Stomach (tissue), 9 donors: Measurements from ENCODE around the gene ZNF891. TPM values are rescaled to one million over a fixed set of nuclear protein-coding genes. Genes with fewer than 3 reads are reported as not detected.

Experiments used
- DNase-seq, 2 donors: peaks; one replicate each; pipeline versions ENCODE4 v3.0.0 to v3.0.0-alpha.2; 2013 to 2019
- H3K27ac ChIP-seq, 5 donors: fragments of 200-600 bp in 4 of 5; sonication (generic) in 4 of 5; one replicate each; pipeline ENCODE4 v1.5.1; 2013 to 2019; ENCODE audit warnings: mild to moderate bottlenecking in 1 of 5, moderate library complexity in 1 of 5
- H3K27me3 ChIP-seq, 3 donors: fragments of 200-600 bp; sonication (generic); one replicate each; pipeline ENCODE4 v1.5.1; 2017 to 2019; ENCODE audit warnings: mixed run types in 1 of 3
- H3K36me3 ChIP-seq, 4 donors: fragments of 200-600 bp; sonication (generic); 1 replicate in 3 of 4; 2 replicates in 1 of 4; pipeline ENCODE4 v1.5.1; 2016 to 2019
- H3K4me1 ChIP-seq, 4 donors: fragments of 200-600 bp; sonication (generic); one replicate each; pipeline ENCODE4 v1.5.1; 2016 to 2019
- H3K4me3 ChIP-seq, 4 donors: fragments of 200-600 bp; sonication (generic) in 3 of 4; one replicate each; pipeline ENCODE4 v1.5.1; 2016 to 2019; ENCODE audit warnings: mild to moderate bottlenecking in 1 of 4
- H3K9me3 ChIP-seq, 4 donors: fragments of 200-600 bp; sonication (generic); one replicate each; pipeline ENCODE4 v1.5.1; 2016 to 2019
- CTCF ChIP-seq, 7 experiments: fragments of 450-650 bp in 4 of 7; fragments of 200-600 bp in 3 of 7; sonication (generic) in 3 of 7; IDR thresholded peaks; one replicate each; pipeline ENCODE4 v1.5.1; 2016 to 2019; ENCODE audit warnings: antibody characterized with exemption in 7 of 7, control low read depth in 2 of 7, mild to moderate bottlenecking in 1 of 7
- EP300 ChIP-seq: sonication (generic); formaldehyde crosslinking; IDR thresholded peaks from one replicate; pipeline ENCODE4 v1.6.1; 2017; ENCODE audit warnings: antibody characterized with exemption
- POLR2A ChIP-seq, 4 donors: fragments of 450-650 bp; IDR thresholded peaks; one replicate each; pipeline ENCODE4 v1.6.1; 2016; ENCODE audit warnings: antibody characterized with exemption in 4 of 4, control low read depth in 2 of 4, mild to moderate bottlenecking in 1 of 4, moderate library complexity in 1 of 4
- POLR2AphosphoS5 ChIP-seq, 3 donors: sonication (generic); formaldehyde crosslinking; IDR thresholded peaks; one replicate each; pipeline ENCODE4 v1.6.1; 2016; ENCODE audit warnings: antibody characterized with exemption in 3 of 3
- WGBS, 5 donors: extraction: QIAGEN DNeasy Blood & Tissue Kit in 3 of 5; methylation state at CpG; one replicate each; pipeline versions ENCODE4 v1.1.5 to v1.1.7; 2013 to 2018; 5-methylcytosine and 5-hydroxymethylcytosine counted together
- intact Hi-C: fragments of 100-400 bp; cut with DNase I; formaldehyde crosslinking; loops from one replicate; pipeline ENCODE4 v1.15.1; 2023; ENCODE audit warnings: low total_unique reads
- polyA plus RNA-seq, 3 donors: library from polyadenylated mRNA; stranded (reverse); fragments of 200-250 nt; gene quantifications; one replicate each; pipeline ENCODE4 v1.2.3, GENCODE V29; 2013
- total RNA-seq, 5 donors: library from RNA; depleted of rRNA; stranded (reverse); fragments of >200 nt; gene quantifications; one replicate each; pipeline versions ENCODE4 v1.1.0 to v1.2.3, GENCODE V29; 2014 to 2016
- donor health status: healthy with polysubstance abuse.
- donor health status: Bipolar disorder and iron deficiency.
- donor health status: healthy.

The ZNF891 gene
- total and polyA plus RNA-seq, 8 donors = 0.15 to 6.4 (median 2.0) TPM

- 22 to 26% (median 23%) methylated on average over 17 of the region's 17 CpGs for WGBS, 5 donors
- Histone ChIP-seq H3K4me1 (peaks cover 6 to 20% (median 10%) of the 10 kb centered on the region in 4 donors), H3K4me3 (peak overlapping the region; percentile 69 to 86 (median 82)), H3K27me3 (no peaks in the 10 kb centered on the region), H3K9me3 (peaks cover 39 to 84% (median 79%) of the 10 kb centered on the region in 4 donors), H3K27ac (peak overlapping the region; percentile 89 to 99 (median 98)), H3K36me3 (peaks cover 29 to 45% (median 44%) of the 10 kb centered on the region in 4 donors)
- intact Hi-C loops = no loop called here
- DNase-seq = peak in 1 of 2 donors; percentile 42
- TF ChIP-seq EP300 = no peak
- no peak for TF ChIP-seq POLR2A (IDR thresholded peaks at IDR 0.05)
- no peak for TF ChIP-seq POLR2AphosphoS5 (IDR thresholded peaks at IDR 0.05)
- TF ChIP-seq CTCF (IDR thresholded peaks at IDR 0.05) = no peak
Observed at GRCh38 chr12:133081159-133081780, 48.8 kb downstream of the ZNF891 start.

- intact Hi-C loops = no loop called here
- TF ChIP-seq POLR2AphosphoS5 (IDR thresholded peaks at IDR 0.05) (peak; percentile 58 to 80 (median 66)), CTCF (IDR thresholded peaks at IDR 0.05) (peak in 4 of 7 experiments; percentile 7 to 38 (median 20)), EP300 (no peak)
- H3K36me3 ChIP-seq = peaks cover 22 to 38% (median 37%) of the 10 kb centered on the region in 4 donors
- peak within 1 kb of the TSS; percentile 89 to 99 (median 98) for H3K27ac ChIP-seq
- peak within 1 kb of the TSS; percentile 69 to 86 (median 82) for H3K4me3 ChIP-seq
- no peaks in the 10 kb centered on the region for H3K27me3 ChIP-seq
- H3K9me3 ChIP-seq = peaks cover 43 to 84% (median 79%) of the 10 kb centered on the region in 4 donors
- peaks cover 6 to 20% (median 10%) of the 10 kb centered on the region in 4 donors for H3K4me1 ChIP-seq
- WGBS, 5 donors = 0 to 1% (median 0%) methylated on average over 38 to 69 of the region's 69 CpGs
- DNase-seq = peak; percentile 95 to 99
Observed at GRCh38 chr12:133080368-133081158, 49.5 kb downstream of the ZNF891 start, which contains the start of gene ZNF140. ZNF140 (plus strand) TSS chr12:133080923; CDS start chr12:133081321, 398 bp downstream.

- WGBS, 5 donors = 0 to 1% (median 0%) methylated on average over 20 to 22 of the region's 22 CpGs
- H3K9me3 ChIP-seq = peaks cover 45 to 84% (median 79%) of the 10 kb centered on the region in 4 donors
- H3K4me1 ChIP-seq = peaks cover 6 to 20% (median 10%) of the 10 kb centered on the region in 4 donors
- peak overlapping the region; percentile 69 to 86 (median 82) for H3K4me3 ChIP-seq
- peak overlapping the region; percentile 89 to 99 (median 98) for H3K27ac ChIP-seq
- H3K27me3 ChIP-seq = no peaks in the 10 kb centered on the region
- intact Hi-C loops = no loop called here
- TF ChIP-seq POLR2AphosphoS5 (IDR thresholded peaks at IDR 0.05) (peak; percentile 52 to 94 (median 91)), CTCF (IDR thresholded peaks at IDR 0.05) (no peak)
- peak; percentile 97 to 100 for DNase-seq
- H3K36me3 ChIP-seq = peaks cover 17 to 33% (median 32%) of the 10 kb centered on the region in 4 donors
Observed at GRCh38 chr12:133080026-133080367, 50.1 kb downstream of the ZNF891 start.

GRCh38 chr12:133073836-133074235 lies 56.2 kb downstream of the ZNF891 start:
- TF ChIP-seq CTCF (IDR thresholded peaks at IDR 0.05) (no peak), EP300 (no peak), POLR2AphosphoS5 (IDR thresholded peaks at IDR 0.05) (no peak), POLR2A (IDR thresholded peaks at IDR 0.05) (no peak)
- peaks cover 56 to 100% (median 95%) of the 10 kb centered on the region in 4 donors for H3K9me3 ChIP-seq
- no peak overlapping the region for H3K4me3 ChIP-seq

More at GRCh38 chr12:133073836-133074235, 56.2 kb downstream of the ZNF891 start:
- H3K36me3 ChIP-seq = no peaks in the 10 kb centered on the region
- no peak overlapping the region for H3K27ac ChIP-seq
- H3K4me1 ChIP-seq = no peaks in the 10 kb centered on the region
- no peak for DNase-seq
- WGBS, 5 donors = 85 to 94% (median 89%) methylated on average over 2 of the region's 2 CpGs
- intact Hi-C loops = no loop called here
- H3K27me3 ChIP-seq = no peaks in the 10 kb centered on the region
